HG03575 (cell line): ENCODE results near the gene ARL6IP5.
A peak's percentile ranks its signal among the peaks of the same experiment; 100 is the strongest.

Source experiments
- ATAC-seq: cut with Tn5 transposase; IDR thresholded peaks from one replicate; pipeline ENCODE4 v1.9.1; 2021; ENCODE audit not compliant: unreplicated experiment, insufficient number of reproducible peaks, low FRiP score; ENCODE audit errors: extremely low read depth

The ARL6IP5 gene

DNA sequence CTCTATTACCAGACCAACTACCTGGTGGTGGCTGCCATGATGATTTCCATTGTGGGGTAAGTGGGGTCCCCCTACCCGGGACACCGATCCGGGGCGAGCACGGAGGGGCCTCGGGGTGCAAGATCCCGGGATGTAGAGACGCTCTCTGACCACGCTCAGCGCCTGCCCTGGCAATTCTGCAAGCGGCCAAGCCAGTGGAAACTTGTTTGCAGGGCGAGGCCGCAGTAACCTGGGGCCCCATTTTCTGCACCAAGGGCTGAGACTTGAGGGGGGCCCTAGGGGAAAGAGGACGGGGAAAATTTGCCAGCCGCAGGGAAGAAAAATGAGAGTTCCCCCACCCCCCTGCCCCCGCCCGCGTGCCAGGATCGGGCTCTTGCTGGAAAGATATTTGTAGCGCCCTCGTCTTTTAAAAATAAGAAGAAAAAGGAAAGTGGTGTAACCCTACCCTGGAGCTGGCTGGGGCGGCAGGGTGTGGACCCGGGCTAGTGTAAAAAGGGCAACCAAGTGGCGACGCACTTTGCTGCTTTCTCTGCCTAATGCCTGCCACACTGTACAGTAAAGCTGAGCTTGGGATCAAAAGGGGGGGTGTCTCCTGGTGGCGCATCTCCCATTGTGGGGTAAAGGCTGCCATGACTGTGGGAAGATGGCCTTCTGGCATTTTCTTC is 563 bp downstream of the ARL6IP5 start:
- no peak for ATAC-seq

DNA sequence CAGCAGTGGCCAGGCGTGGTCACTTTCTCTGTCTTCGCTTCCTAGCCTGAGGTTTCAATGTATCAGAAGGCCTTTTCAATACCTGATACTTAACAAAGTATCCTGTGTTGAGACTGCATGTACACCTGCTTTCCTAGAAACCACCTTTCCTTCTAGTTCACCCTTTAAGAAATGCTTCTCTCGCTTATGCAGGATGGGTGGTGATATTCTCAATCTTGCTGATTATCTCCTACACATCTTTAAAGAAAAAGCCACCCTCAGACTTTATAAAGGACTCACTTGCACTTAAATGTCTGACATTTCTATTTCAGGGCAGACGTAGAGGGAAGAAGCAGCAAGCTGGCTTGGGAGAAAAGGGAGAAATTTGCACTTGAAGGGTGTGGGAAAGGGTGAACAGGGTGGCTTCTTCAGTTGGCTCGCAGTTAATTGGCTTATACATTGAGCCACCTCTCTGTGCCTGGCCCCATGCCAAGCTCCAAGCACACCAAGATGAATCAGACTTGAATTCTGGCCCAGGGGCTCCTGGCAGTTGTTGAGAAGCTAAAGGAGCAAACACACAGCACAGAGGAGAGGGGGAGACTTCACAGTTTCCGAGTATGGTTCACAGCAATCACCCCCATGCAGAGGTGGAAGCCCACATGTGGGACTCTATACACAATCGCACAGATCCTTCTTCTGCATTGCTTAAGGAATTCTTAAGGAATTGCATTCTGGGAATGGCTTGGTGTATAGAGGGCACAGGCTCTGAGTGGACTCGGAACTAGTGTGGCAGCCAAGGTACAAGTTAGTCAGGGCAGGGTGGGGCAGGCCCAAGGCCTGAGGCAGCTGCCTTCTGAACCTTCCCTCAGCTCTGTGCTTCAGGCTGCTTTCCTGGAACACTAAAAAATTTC is 1.3 kb downstream of the ARL6IP5 start:
- ATAC-seq = no peak

DNA sequence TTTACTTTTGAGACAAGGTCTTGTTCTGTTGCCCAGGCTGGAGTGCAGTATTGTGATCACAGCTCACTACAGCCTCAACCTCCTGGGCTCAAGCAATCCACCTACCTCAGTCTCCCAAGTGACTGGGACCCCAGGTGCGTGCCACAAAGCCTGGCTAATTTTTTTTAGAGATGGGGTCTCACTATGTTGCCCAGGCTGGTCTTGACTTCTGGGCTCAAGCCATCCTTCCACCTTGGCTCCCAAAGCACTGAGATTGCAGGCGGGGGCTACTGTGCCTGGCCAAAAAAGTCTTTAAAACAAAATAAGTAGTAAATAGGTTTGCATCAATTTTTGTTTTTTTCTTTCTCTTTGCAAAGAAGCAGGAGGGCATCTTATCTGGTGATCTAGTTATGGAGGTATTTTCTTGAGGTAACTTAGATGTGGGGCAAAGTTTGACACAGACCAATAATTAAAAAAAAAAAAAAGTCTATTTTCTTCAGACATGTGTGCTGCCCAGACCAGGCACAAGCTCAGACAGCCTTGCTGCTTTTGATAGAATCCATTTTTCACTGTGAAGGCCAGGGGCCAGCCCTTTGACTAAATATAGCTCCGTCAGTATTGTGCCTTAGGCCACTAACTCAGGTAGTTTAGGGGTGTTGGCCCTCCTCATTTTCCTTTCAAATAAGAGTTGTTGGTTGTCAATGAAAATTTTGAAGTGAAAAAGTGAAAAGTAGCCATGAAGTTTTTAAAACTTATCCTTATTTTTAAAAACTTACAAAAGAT is 2.5 kb downstream of the ARL6IP5 start:
- ATAC-seq = no peak

- no peak for ATAC-seq
Observed at GRCh38 chr3:69088063-69088462, 3.3 kb downstream of the ARL6IP5 start.

DNA sequence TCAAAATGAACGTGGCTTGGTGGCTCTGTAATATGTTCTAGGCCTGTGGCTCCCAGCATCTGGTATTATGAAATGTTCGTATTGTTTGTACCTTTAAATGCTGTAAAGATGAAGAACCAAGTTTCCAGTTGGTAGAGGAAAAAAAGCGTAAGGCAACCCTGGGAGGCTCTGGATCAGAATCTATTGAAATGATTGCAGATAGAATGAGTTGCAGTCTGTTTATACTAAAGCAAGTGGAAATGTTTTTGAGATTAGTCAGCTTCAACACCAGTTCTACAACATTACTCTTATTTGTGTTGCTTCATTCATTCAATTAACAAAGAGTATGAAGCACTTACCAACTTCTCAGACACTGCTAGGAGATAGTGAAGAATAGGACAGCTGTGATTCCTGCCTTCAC is 5.3 kb downstream of the ARL6IP5 start:
- ATAC-seq = no peak

- no peak for ATAC-seq
Observed at GRCh38 chr3:69091389-69092029, 6.8 kb downstream of the ARL6IP5 start.

GRCh38 chr3:69092030-69092516 is 7.3 kb downstream of the ARL6IP5 start:
- peak; percentile 68 for ATAC-seq

DNA sequence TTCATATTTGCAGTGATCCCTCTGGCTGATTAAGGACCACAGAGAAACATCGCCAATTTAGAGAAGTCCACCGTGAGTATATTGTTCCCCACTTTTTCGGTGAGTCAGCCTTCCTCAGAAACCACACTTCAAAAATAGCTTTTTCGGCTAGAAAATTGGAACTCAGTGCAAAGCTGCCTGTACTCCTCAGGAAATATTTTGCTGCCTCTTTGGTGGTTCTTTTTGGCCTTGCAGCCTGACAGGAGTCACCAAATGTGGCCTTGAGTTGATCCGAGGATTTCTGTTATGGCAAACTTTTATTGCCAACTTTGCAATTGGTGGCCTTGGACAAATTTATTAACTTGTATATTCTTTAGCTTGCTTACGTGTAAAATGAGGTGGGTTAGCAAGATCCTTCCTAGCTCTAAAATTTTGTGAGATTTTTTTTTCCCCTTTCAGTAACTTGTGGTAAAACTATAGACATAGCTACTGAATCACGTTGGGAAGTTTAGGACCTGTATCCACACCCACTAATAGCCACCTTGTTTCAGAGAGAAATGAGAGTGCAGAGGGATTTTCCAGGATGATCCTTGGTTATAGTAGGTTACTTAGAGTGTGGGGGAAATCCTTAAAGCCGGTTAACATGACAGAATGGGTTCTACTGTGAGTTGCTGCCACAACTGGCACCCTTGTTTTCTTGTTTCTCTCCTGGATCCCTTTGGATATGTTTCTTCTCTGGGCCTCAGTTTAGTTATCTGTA is 9.9 kb downstream of the ARL6IP5 start:
- ATAC-seq = no peak

GRCh38 chr3:69095636-69096035 is 10.9 kb downstream of the ARL6IP5 start:
- ATAC-seq = no peak

- ATAC-seq = no peak
Observed at GRCh38 chr3:69096299-69096698, 11.6 kb downstream of the ARL6IP5 start.

DNA sequence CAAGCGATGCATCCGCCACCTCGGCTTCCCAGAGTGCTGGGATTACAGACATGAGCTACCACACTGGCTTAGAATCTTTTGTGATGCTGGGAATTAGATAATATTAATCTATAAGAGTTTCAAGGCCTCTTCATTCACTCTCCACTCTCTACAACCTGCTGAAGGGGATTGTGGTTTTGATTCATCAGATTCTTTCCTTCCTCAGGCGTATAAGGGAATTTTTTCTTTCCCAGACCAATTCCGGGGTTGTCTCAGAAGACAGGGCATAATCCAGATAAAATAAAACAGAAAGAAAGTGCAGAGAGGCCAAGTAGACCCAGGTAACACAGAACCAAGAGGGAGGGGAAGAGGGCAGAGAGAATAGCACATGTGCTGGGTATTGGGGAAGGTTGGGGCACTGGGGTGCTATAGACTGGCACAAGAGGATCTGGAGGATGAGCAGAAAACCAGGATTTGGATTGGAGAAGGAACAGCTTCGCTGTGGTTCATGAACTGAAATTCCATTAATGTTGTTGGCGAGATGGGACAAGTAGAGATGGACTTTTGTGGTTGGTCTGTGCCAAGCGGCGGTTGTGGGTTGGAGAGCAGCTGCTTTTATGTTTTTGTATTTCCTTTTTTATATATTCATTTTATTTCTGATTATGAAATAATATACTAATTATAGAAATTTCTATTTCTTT is 12.8 kb downstream of the ARL6IP5 start:
- ATAC-seq = no peak

DNA sequence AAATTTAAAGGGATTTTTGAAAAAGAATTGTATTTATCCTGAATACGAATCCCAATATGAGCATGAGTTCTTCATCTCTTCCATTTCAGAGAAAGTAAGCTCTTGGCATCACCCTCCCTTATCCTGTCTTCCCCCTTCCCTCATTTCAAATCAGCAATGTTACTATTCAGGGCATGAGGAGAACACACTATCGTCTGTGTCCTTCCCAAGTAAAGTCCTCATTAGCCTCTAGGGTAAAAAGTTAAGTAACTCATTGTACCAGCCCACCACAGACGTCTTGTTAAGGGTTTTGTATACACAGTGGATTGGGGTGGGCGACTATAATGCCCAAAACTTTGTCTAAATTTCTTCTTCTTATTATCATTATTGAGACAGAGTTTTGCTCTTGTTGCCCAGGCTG is 14.8 kb downstream of the ARL6IP5 start:
- no peak for ATAC-seq

DNA sequence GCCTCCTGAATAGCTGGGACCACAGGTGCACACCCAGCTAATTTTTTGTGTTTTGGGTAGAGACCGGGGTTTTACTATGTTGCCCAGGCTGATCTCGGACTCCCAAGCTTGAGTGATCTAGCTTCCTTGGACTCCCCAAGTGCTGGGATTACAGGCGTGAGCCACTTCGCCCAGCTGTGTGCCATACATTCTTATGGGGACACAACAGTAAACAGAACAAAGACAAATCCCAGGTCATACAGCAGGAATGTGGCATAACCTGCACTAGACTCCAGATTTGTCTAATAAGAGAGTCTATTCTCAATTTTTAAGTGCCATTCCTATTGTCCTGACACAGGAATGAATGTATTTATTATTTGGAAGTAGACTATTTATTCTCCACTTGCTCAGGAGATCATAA is 17.6 kb downstream of the ARL6IP5 start:
- no peak for ATAC-seq

DNA sequence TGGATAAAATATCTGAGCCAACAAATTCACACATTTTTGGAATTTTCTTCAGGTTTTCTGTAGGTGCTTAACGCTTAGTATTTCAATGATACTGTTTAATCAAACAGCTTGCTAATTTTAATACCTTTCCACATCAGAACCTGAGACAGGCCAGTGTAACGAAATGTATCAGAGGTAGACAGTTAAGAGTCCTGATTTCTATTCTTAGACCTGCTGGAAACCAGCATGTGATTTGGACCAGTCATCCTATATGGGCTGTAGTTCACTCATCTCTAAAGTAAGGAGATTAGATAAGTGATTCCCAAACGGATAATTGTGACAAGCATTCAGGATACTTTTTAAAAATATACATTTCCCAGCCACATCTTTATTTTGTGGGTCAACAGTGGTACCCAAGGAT is 18.4 kb downstream of the ARL6IP5 start:
- no peak for ATAC-seq

DNA sequence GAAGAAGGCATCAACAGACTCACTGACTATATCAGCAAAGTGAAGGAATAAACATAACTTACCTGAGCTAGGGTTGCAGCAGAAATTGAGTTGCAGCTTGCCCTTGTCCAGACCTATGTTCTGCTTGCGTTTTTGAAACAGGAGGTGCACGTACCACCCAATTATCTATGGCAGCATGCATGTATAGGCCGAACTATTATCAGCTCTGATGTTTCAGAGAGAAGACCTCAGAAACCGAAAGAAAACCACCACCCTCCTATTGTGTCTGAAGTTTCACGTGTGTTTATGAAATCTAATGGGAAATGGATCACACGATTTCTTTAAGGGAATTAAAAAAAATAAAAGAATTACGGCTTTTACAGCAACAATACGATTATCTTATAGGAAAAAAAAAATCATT is 19.8 kb downstream of the ARL6IP5 start:
- no peak for ATAC-seq

- ATAC-seq = no peak
Observed at GRCh38 chr3:69105320-69105719, 20.6 kb downstream of the ARL6IP5 start.

- no peak for ATAC-seq
Observed at GRCh38 chr3:69107841-69108240, 23.1 kb downstream of the ARL6IP5 start.

- ATAC-seq = no peak
Observed at GRCh38 chr3:69108811-69109210, 24.1 kb downstream of the ARL6IP5 start.
